OCI-LY7 (cell line): ENCODE measurements around the gene TUBGCP2. TPM values are rescaled to one million over a fixed set of nuclear protein-coding genes. Genes with fewer than 3 reads are reported as not detected.
A peak's percentile ranks its signal among the peaks of the same experiment; 100 is the strongest.

Source experiments
- BruUV-seq: library from RNA; stranded (reverse); fragments of 400-500 nt; replicated peaks from 2 replicates; lab custom pipeline; 2021; lab: Mats Ljungman, UMichigan
- CTCF ChIA-PET: fragments of 300-600 bp; sonication (Branson Sonifier 250); formaldehyde crosslinking; loops from one replicate; lab custom pipeline; 2022; ENCODE audit warnings: antibody characterized with exemption; ENCODE audit not compliant: unreplicated experiment; lab: Charles Lee
- POLR2A ChIA-PET: fragments of 300-600 bp; sonication (Branson Sonifier 250); formaldehyde crosslinking; loops from one replicate; lab custom pipeline; 2022; ENCODE audit warnings: antibody characterized with exemption; lab: Charles Lee
- DNase-seq: peaks from one replicate; pipeline ENCODE4 v3.0.0-alpha.2; 2015; ENCODE audit warnings: low spot score
- H2AFZ ChIP-seq: fragments of 200-600 bp; sonication (generic), shearing (Covaris generic); 2 replicates; pipeline ENCODE4 v1.6.1; 2014; ENCODE audit warnings: mild to moderate bottlenecking, antibody characterized with exemption, low read length, moderate library complexity
- H3K27ac ChIP-seq: fragments of 200-600 bp; sonication (generic); 2 replicates; pipeline ENCODE4 v1.5.1; 2014; ENCODE audit warnings: mixed run types, low read depth, mild to moderate bottlenecking, moderate library complexity, low read length, inconsistent platforms; ENCODE audit not compliant: poor library complexity, severe bottlenecking
- H3K36me3 ChIP-seq: fragments of 200-600 bp; sonication (generic); 2 replicates; pipeline ENCODE4 v1.6.1; 2014; ENCODE audit warnings: mild to moderate bottlenecking, antibody characterized with exemption, low read length, moderate library complexity, mixed read lengths; ENCODE audit not compliant: insufficient read depth
- H3K4me1 ChIP-seq: fragments of 200-600 bp; sonication (generic); 2 replicates; pipeline ENCODE4 v1.5.1; 2014; ENCODE audit warnings: mild to moderate bottlenecking, low read length; ENCODE audit not compliant: insufficient read depth, poor library complexity, severe bottlenecking
- H3K4me2 ChIP-seq: fragments of 200-600 bp; sonication (generic); 2 replicates; pipeline ENCODE4 v1.6.1; 2014; ENCODE audit warnings: mild to moderate bottlenecking, low read length
- H3K4me3 ChIP-seq: fragments of 200-600 bp; sonication (generic); 2 replicates; pipeline ENCODE4 v1.5.1; 2014; ENCODE audit warnings: mild to moderate bottlenecking, low read depth, low read length; ENCODE audit not compliant: poor library complexity, severe bottlenecking
- H3K79me2 ChIP-seq: fragments of 200-600 bp; sonication (generic); 2 replicates; pipeline ENCODE4 v1.6.1; 2016; ENCODE audit warnings: low read depth, mild to moderate bottlenecking, low read length, moderate library complexity, mixed read lengths; ENCODE audit not compliant: insufficient read depth
- H3K9me2 ChIP-seq: fragments of 200-600 bp; sonication (generic); 2 replicates; pipeline ENCODE4 v1.6.1; 2016; ENCODE audit warnings: mild to moderate bottlenecking, low read length, mixed read lengths; ENCODE audit not compliant: insufficient read depth
- H3K9me3 ChIP-seq: fragments of 200-600 bp; sonication (generic); 2 replicates; pipeline ENCODE4 v1.6.1; 2014; ENCODE audit warnings: mild to moderate bottlenecking, mixed run types, low read length, mixed read lengths
- H4K20me1 ChIP-seq: fragments of 200-600 bp; sonication (generic); 2 replicates; pipeline ENCODE4 v1.6.1; 2014; ENCODE audit warnings: mild to moderate bottlenecking, antibody characterized with exemption, low read length, moderate library complexity, mixed read lengths; ENCODE audit not compliant: insufficient read depth
- EZH2phosphoT487 ChIP-seq: fragments of 200-600 bp; sonication (generic); IDR thresholded peaks from 2 replicates; pipeline ENCODE4 v1.6.1; 2018; ENCODE audit warnings: low read depth, borderline replicate concordance, mild to moderate bottlenecking, mixed run types, antibody characterized with exemption, low read length, moderate library complexity, mixed read lengths
- intact Hi-C: fragments of 100-400 bp; cut with micrococcal nuclease; formaldehyde crosslinking; loops from one replicate; pipeline ENCODE4 v1.10.0; 2022; ENCODE audit not compliant: unreplicated experiment
- total RNA-seq, 2 experiments: library from RNA; depleted of rRNA in 1 of 2; stranded (reverse); fragments of >200 nt in 1 of 2; shearing (Covaris generic) in 1 of 2; gene quantifications; 2 replicates each; pipeline ENCODE4 v1.2.3, GENCODE V29; 2014 to 2022
- TF ChIP-seq, protein P1 (sequence below): fragments of 200-600 bp; sonication (generic); conservative IDR thresholded peaks from 2 replicates; pipeline ENCODE4 v1.5.1; 2014; ENCODE audit warnings: mild to moderate bottlenecking, antibody characterized with exemption, low read length, moderate library complexity, mixed read lengths

The TUBGCP2 gene
- total RNA-seq, 2 experiments from 2014 or later, result 40.5 to 56.1 TPM

DNA sequence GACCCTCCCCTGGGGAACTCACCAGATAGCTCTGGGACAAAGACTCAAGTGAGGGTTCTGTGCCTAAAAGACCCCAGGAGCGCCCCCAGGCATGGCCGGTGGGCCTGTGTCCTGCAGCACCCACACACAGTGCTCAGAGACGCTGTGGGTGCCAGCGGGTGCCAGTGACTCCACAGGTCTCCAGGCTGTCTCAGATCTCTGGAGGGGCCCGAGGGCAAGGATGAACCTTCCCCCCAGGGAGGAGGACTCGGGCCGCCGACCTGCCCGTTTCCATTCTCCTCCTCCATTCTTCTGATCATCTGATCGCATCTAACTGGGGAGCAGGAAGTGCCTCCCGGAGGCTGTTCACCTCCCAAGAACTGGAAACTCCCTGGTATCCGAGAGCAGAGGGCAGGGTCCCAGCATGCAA lies 33.0 kb downstream of the TUBGCP2 start:
- Histone ChIP-seq H3K27ac (peak overlapping the region; percentile 45), H4K20me1 (no peaks in the 10 kb centered on the region), H3K9me3 (no peaks in the 10 kb centered on the region), H3K4me3 (peak overlapping the region; percentile 66), H3K4me1 (peaks cover 47% of the 10 kb centered on the region), H2AFZ (peak overlapping the region; percentile 34; the same call in 1 of the 2 replicates), H3K36me3 (no peaks in the 10 kb centered on the region), H3K79me2 (no peaks in the 10 kb centered on the region), H3K9me2 (no peaks in the 10 kb centered on the region), H3K4me2 (peak overlapping the region; percentile 86)
- BruUV-seq, result no TSS peak
- intact Hi-C loops, result loop anchor here (5.0 kb wide), 1 partner anchor 133 kb away; no protein-coding TSS in a partner anchor
- DNase-seq, result peak; percentile 53
- CTCF ChIA-PET, result interaction anchor here (1.0 kb wide), 1 partner anchor 9 kb away, joined by 3 read pairs; no protein-coding TSS in a partner anchor
- POLR2A ChIA-PET, result interaction anchor here (1.0 kb wide), 1 partner anchor 17 kb away, joined by 3 read pairs; no protein-coding TSS in a partner anchor
- no peak for TF ChIP-seq EZH2phosphoT487
- TF ChIP-seq, protein P1, sequence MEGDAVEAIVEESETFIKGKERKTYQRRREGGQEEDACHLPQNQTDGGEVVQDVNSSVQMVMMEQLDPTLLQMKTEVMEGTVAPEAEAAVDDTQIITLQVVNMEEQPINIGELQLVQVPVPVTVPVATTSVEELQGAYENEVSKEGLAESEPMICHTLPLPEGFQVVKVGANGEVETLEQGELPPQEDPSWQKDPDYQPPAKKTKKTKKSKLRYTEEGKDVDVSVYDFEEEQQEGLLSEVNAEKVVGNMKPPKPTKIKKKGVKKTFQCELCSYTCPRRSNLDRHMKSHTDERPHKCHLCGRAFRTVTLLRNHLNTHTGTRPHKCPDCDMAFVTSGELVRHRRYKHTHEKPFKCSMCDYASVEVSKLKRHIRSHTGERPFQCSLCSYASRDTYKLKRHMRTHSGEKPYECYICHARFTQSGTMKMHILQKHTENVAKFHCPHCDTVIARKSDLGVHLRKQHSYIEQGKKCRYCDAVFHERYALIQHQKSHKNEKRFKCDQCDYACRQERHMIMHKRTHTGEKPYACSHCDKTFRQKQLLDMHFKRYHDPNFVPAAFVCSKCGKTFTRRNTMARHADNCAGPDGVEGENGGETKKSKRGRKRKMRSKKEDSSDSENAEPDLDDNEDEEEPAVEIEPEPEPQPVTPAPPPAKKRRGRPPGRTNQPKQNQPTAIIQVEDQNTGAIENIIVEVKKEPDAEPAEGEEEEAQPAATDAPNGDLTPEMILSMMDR, result peak; percentile 65

- intact Hi-C loops, result loop anchor here (5.0 kb wide), 1 partner anchor 133 kb away; no protein-coding TSS in a partner anchor
- BruUV-seq, result no TSS peak
- H3K4me2 ChIP-seq, result peak overlapping the region; percentile 86
- CTCF ChIA-PET, result interaction anchor here (0.7 to 1.0 kb wide), 2 partner anchors 10 to 16 kb away, joined by 3 to 4 read pairs; no protein-coding TSS in a partner anchor
- TF ChIP-seq, protein P1, result no peak
- TF ChIP-seq EZH2phosphoT487, result no peak
- no peaks in the 10 kb centered on the region for H3K9me2 ChIP-seq
- H3K79me2 ChIP-seq, result no peaks in the 10 kb centered on the region
- H4K20me1 ChIP-seq, result no peaks in the 10 kb centered on the region; the same call in 1 of the 2 replicates
- H3K9me3 ChIP-seq, result no peaks in the 10 kb centered on the region
- peaks cover 47% of the 10 kb centered on the region for H3K4me1 ChIP-seq
- H3K27ac ChIP-seq, result peak overlapping the region; percentile 45
- peak overlapping the region; percentile 7; the same call in 1 of the 2 replicates for H2AFZ ChIP-seq
- H3K4me3 ChIP-seq, result peak overlapping the region; percentile 66
- H3K36me3 ChIP-seq, result no peaks in the 10 kb centered on the region
- peak; percentile 77 for DNase-seq
- POLR2A ChIA-PET, result interaction anchor here (1.0 kb wide), 1 partner anchor 16 kb away, joined by 3 read pairs; no protein-coding TSS in a partner anchor
Observed at GRCh38 chr10:133274751-133275683, 33.7 kb downstream of the TUBGCP2 start.
